PFSK-1 (cell line): ENCODE data around the gene TSPAN18.

Experiments
- FOXP2 ChIP-seq: optimal IDR thresholded peaks from 2 replicates; pipeline ENCODE3; 2011; ENCODE audit warnings: borderline replicate concordance, control low read depth, inconsistent platforms; ENCODE audit not compliant: insufficient read depth; ENCODE audit errors: extremely low read length, extremely low read depth
- POLR2AphosphoS5 ChIP-seq: IDR thresholded peaks from 2 replicates; pipeline ENCODE4 v1.6.1; 2012; ENCODE audit warnings: low read depth, mild to moderate bottlenecking, control low read depth, low read length, moderate library complexity
- SIN3A ChIP-seq: IDR thresholded peaks from 2 replicates; pipeline ENCODE4 v1.6.1; 2012; ENCODE audit warnings: mild to moderate bottlenecking, low read length, moderate library complexity, borderline replicate concordance; ENCODE audit not compliant: insufficient read depth
- TAF1 ChIP-seq: IDR thresholded peaks from 2 replicates; pipeline ENCODE4 v1.6.1; 2012; ENCODE audit warnings: low read length, control low read depth, borderline replicate concordance; ENCODE audit not compliant: insufficient read depth
- TF ChIP-seq, protein P1 (sequence below), 2 experiments: IDR thresholded peaks; 2 replicates each; pipeline versions ENCODE4 v1.6.1 to v1.8.0; 2011 to 2012; ENCODE audit warnings: low read depth in 2 of 2, low read length in 2 of 2, control low read depth in 1 of 2, inconsistent platforms in 1 of 2, mild to moderate bottlenecking in 1 of 2, moderate library complexity in 1 of 2; ENCODE audit not compliant: insufficient read depth in 1 of 2

Gene TSPAN18

DNA sequence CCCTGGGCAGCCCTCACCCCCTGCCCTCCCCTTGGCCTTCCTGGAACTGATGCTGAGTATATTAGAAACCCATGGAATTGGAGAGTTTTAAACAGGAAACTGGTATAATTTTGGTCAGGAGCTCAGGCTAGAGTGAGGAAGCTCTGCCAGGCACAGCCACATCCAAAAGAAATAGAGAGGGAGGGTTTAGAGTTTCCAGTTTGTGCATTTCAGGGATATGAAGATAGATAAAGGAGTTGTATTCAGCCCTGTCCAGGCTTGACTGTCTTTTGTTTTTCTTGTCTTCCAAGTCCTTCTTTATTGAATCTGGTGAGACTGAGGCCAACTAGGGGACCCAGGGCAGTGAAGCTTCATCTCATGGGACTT is 71.8 kb downstream of the TSPAN18 start:
- no peak for TF ChIP-seq TAF1
- no peak for TF ChIP-seq SIN3A
- no peak for TF ChIP-seq POLR2AphosphoS5
- no peak for TF ChIP-seq FOXP2
- TF ChIP-seq, protein P1, sequence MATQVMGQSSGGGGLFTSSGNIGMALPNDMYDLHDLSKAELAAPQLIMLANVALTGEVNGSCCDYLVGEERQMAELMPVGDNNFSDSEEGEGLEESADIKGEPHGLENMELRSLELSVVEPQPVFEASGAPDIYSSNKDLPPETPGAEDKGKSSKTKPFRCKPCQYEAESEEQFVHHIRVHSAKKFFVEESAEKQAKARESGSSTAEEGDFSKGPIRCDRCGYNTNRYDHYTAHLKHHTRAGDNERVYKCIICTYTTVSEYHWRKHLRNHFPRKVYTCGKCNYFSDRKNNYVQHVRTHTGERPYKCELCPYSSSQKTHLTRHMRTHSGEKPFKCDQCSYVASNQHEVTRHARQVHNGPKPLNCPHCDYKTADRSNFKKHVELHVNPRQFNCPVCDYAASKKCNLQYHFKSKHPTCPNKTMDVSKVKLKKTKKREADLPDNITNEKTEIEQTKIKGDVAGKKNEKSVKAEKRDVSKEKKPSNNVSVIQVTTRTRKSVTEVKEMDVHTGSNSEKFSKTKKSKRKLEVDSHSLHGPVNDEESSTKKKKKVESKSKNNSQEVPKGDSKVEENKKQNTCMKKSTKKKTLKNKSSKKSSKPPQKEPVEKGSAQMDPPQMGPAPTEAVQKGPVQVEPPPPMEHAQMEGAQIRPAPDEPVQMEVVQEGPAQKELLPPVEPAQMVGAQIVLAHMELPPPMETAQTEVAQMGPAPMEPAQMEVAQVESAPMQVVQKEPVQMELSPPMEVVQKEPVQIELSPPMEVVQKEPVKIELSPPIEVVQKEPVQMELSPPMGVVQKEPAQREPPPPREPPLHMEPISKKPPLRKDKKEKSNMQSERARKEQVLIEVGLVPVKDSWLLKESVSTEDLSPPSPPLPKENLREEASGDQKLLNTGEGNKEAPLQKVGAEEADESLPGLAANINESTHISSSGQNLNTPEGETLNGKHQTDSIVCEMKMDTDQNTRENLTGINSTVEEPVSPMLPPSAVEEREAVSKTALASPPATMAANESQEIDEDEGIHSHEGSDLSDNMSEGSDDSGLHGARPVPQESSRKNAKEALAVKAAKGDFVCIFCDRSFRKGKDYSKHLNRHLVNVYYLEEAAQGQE (IDR thresholded peaks at IDR 0.05; ENCODE audit: insufficient read depth in 1 of 2, low read depth in 2 of 2, low read length in 2 of 2): no peak

GRCh38 chr11:44799012-44799411 is 72.2 kb downstream of the TSPAN18 start:
- TF ChIP-seq FOXP2 (no peak), TAF1 (no peak), POLR2AphosphoS5 (no peak), SIN3A (no peak)
- TF ChIP-seq, protein P1 (IDR thresholded peaks at IDR 0.05; ENCODE audit: insufficient read depth in 1 of 2, low read depth in 2 of 2, low read length in 2 of 2): no peak

GRCh38 chr11:44802347-44802746 is 75.6 kb downstream of the TSPAN18 start:
- TF ChIP-seq SIN3A: no peak
- TF ChIP-seq POLR2AphosphoS5: no peak
- no peak for TF ChIP-seq TAF1
- TF ChIP-seq, protein P1 (IDR thresholded peaks at IDR 0.05; ENCODE audit: insufficient read depth in 1 of 2, low read depth in 2 of 2, low read length in 2 of 2): no peak
- TF ChIP-seq FOXP2: no peak

DNA sequence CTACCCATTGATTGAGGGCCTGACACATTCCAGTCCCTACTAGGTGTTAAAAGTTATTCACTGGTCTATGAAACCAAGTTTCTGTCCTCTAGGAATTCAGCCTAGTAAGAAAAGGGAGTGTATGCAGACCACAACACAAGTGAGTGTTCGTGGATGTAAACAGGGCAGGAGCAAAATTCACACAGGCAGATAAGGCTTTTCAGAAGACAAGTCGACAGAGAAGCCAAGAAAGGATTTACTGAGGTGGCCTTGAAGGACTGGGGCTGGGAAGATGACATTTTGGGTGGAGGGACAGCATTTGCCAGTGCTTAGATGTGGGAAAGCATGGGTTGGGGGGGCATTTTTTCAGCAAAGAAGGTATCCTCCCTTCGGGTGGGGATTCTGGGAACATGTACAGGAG is 76.2 kb downstream of the TSPAN18 start:
- TF ChIP-seq, protein P1 (IDR thresholded peaks at IDR 0.05; ENCODE audit: insufficient read depth in 1 of 2, low read depth in 2 of 2, low read length in 2 of 2): no peak
- TF ChIP-seq TAF1 (no peak), FOXP2 (no peak), POLR2AphosphoS5 (no peak), SIN3A (no peak)
